ENCODE measurements around the gene BAMBI.
"Not testable (repeated sequence)": the region's sequence is repeated elsewhere in the genome, so short reads cannot be mapped to it uniquely, and the experiment has no call there.

BAMBI gene

GRCh38 chr10:28676968-28677887, at the start of gene BAMBI:
BAMBI (plus strand) TSS chr10:28677521; CDS start chr10:28677898, 377 bp downstream.
- DNase-seq: peak; percentile 83 to 86

GRCh38 chr10:28628184-28628893, 49.0 kb upstream of the BAMBI start:
- DNase-seq: peak; percentile 66 to 72

GRCh38 chr10:28631896-28632583, 45.3 kb upstream of the BAMBI start:
- no peak for DNase-seq

GRCh38 chr10:28632584-28632945, 44.8 kb upstream of the BAMBI start:
- DNase-seq: no peak

- DNase-seq: no peak
These were observed 43.6 kb upstream of the BAMBI start for GRCh38 chr10:28633750-28634149.

- DNase-seq: no peak
These were observed 40.0 kb upstream of the BAMBI start for GRCh38 chr10:28637346-28637745.

GRCh38 chr10:28638392-28638791, 38.9 kb upstream of the BAMBI start:
- no peak for DNase-seq

- DNase-seq: no peak
These were observed 36.8 kb upstream of the BAMBI start for GRCh38 chr10:28640551-28640950.

GRCh38 chr10:28644647-28645046, 32.7 kb upstream of the BAMBI start:
- DNase-seq: no peak

- no peak for DNase-seq
These were observed 25.2 kb upstream of the BAMBI start for GRCh38 chr10:28652106-28652505.

GRCh38 chr10:28652703-28653102, 24.6 kb upstream of the BAMBI start:
- DNase-seq: no peak

GRCh38 chr10:28658824-28659223, 18.5 kb upstream of the BAMBI start:
- DNase-seq: not testable (repeated sequence)

GRCh38 chr10:28661035-28661434, 16.3 kb upstream of the BAMBI start:
- no peak for DNase-seq

- DNase-seq: peak; percentile 45 to 59
These were observed 13.5 kb upstream of the BAMBI start for GRCh38 chr10:28663576-28664368.

GRCh38 chr10:28664369-28664740, 13.0 kb upstream of the BAMBI start:
- no peak for DNase-seq

- no peak for DNase-seq
These were observed 10.4 kb upstream of the BAMBI start for GRCh38 chr10:28666751-28667467.

GRCh38 chr10:28668363-28669226, 8.7 kb upstream of the BAMBI start:
- DNase-seq: peak; percentile 21 to 54

- DNase-seq: no peak
These were observed 7.8 kb upstream of the BAMBI start for GRCh38 chr10:28669227-28670173.

- DNase-seq: no peak
These were observed 2.5 kb upstream of the BAMBI start for GRCh38 chr10:28674782-28675181.

All from stimulated activated CD4-positive, alpha-beta T cell treated with anti-CD3 and anti-CD28 coated beads, Interleukin-2, amount 100 ng/mL, for 48 hours (primary cell).